SK-N-SH (cell line): ENCODE measurements around the gene CRYBA2.

Experiments
- CTCF ChIP-seq: fragments of 200-600 bp; sonication (generic); IDR thresholded peaks from 2 replicates; pipeline ENCODE4 v1.6.1; 2017; ENCODE audit warnings: antibody characterized with exemption, mild to moderate bottlenecking, moderate library complexity
- EP300 ChIP-seq, 2 experiments: IDR thresholded peaks; 2 replicates each; pipeline versions ENCODE4 v1.4.0 to v1.6.1; 2012; ENCODE audit warnings: borderline replicate concordance in 1 of 2, low read depth in 1 of 2, low read length in 1 of 2
- IRF3 ChIP-seq: fragments of 150-350 bp; IDR thresholded peaks from 2 replicates; pipeline ENCODE4 v1.6.1; 2016; ENCODE audit warnings: mild to moderate bottlenecking, low read depth, low read length
- POLR2AphosphoS5 ChIP-seq: IDR thresholded peaks from 2 replicates; pipeline ENCODE4 v1.6.1; 2012; ENCODE audit warnings: low read depth, low read length
- YY1 ChIP-seq: IDR thresholded peaks from 2 replicates; pipeline ENCODE4 v1.4.0; 2012; ENCODE audit warnings: low read depth, mild to moderate bottlenecking
- TF ChIP-seq, protein P1 (sequence below): IDR thresholded peaks from 2 replicates; pipeline ENCODE4 v1.6.1; 2012; ENCODE audit warnings: mild to moderate bottlenecking, low read depth, low read length, moderate library complexity
- TF ChIP-seq, protein P2 (sequence below): IDR thresholded peaks from 2 replicates; pipeline ENCODE4 v1.4.0; 2012; ENCODE audit warnings: low read depth

GRCh38 chr2:219042750-219043149, 49.5 kb upstream of the CRYBA2 start:
- no peak for TF ChIP-seq CTCF
- TF ChIP-seq YY1, result no peak
- TF ChIP-seq, protein P1, sequence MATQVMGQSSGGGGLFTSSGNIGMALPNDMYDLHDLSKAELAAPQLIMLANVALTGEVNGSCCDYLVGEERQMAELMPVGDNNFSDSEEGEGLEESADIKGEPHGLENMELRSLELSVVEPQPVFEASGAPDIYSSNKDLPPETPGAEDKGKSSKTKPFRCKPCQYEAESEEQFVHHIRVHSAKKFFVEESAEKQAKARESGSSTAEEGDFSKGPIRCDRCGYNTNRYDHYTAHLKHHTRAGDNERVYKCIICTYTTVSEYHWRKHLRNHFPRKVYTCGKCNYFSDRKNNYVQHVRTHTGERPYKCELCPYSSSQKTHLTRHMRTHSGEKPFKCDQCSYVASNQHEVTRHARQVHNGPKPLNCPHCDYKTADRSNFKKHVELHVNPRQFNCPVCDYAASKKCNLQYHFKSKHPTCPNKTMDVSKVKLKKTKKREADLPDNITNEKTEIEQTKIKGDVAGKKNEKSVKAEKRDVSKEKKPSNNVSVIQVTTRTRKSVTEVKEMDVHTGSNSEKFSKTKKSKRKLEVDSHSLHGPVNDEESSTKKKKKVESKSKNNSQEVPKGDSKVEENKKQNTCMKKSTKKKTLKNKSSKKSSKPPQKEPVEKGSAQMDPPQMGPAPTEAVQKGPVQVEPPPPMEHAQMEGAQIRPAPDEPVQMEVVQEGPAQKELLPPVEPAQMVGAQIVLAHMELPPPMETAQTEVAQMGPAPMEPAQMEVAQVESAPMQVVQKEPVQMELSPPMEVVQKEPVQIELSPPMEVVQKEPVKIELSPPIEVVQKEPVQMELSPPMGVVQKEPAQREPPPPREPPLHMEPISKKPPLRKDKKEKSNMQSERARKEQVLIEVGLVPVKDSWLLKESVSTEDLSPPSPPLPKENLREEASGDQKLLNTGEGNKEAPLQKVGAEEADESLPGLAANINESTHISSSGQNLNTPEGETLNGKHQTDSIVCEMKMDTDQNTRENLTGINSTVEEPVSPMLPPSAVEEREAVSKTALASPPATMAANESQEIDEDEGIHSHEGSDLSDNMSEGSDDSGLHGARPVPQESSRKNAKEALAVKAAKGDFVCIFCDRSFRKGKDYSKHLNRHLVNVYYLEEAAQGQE, result no peak
- TF ChIP-seq EP300 (IDR thresholded peaks at IDR 0.05; ENCODE audit: borderline replicate concordance in 1 of 2, low read depth in 1 of 2, low read length in 1 of 2), result no peak
- no peak for TF ChIP-seq IRF3
- no peak for TF ChIP-seq POLR2AphosphoS5
- TF ChIP-seq, protein P2, sequence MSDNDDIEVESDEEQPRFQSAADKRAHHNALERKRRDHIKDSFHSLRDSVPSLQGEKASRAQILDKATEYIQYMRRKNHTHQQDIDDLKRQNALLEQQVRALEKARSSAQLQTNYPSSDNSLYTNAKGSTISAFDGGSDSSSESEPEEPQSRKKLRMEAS, result no peak
